Measurements from ENCODE around the gene IL25. TPM values are rescaled to one million over a fixed set of nuclear protein-coding genes. Genes with fewer than 3 reads are reported as not detected.

Gene IL25
- total and polyA plus RNA-seq, 8 donors = not detected

GRCh38 chr14:23392613-23393012, 20.0 kb downstream of the IL25 start:
- no peak for ATAC-seq
- DNase-seq = no peak
- Histone ChIP-seq H3K27ac (no peak overlapping the region), H3K36me3 (no peaks in the 10 kb centered on the region), H3K9me3 (no peaks in the 10 kb centered on the region), H3K4me3 (no peak overlapping the region), H3K4me1 (no peaks in the 10 kb centered on the region), H3K27me3 (peaks cover 0 to 9% of the 10 kb centered on the region in 2 donors)
- intact Hi-C loops (cut with DNase I) = no loop called here
- TF ChIP-seq CTCF (IDR thresholded peaks at IDR 0.05) = no peak

DNA sequence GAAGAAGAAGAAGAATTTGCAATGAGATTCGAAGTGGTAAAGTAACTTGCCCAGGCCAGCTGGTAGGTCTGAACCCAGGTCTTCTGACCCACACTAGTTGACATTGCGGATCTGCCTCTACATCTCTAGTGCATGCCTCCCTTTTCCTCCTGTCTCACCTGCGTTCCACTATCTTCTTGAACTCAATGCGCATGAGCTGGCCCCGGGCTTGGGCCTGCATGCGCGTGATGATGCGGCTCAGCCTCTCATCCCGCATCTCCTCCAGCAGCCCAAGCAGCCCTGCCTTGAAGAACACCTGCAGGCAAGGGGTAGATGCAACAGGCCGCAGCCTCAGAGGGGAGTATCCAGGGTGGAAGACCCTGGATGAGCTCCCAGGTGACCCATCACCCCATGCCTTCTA, 23.5 kb downstream of the IL25 start:
- Histone ChIP-seq H3K27me3 (no peaks in the 10 kb centered on the region), H3K4me1 (no peaks in the 10 kb centered on the region), H3K4me3 (no peak overlapping the region), H3K9me3 (no peaks in the 10 kb centered on the region), H3K36me3 (no peaks in the 10 kb centered on the region), H3K27ac (no peak overlapping the region)
- ATAC-seq = no peak
- TF ChIP-seq CTCF (IDR thresholded peaks at IDR 0.05) = no peak
- intact Hi-C loops (cut with DNase I) = no loop called here
- no peak for DNase-seq

DNA sequence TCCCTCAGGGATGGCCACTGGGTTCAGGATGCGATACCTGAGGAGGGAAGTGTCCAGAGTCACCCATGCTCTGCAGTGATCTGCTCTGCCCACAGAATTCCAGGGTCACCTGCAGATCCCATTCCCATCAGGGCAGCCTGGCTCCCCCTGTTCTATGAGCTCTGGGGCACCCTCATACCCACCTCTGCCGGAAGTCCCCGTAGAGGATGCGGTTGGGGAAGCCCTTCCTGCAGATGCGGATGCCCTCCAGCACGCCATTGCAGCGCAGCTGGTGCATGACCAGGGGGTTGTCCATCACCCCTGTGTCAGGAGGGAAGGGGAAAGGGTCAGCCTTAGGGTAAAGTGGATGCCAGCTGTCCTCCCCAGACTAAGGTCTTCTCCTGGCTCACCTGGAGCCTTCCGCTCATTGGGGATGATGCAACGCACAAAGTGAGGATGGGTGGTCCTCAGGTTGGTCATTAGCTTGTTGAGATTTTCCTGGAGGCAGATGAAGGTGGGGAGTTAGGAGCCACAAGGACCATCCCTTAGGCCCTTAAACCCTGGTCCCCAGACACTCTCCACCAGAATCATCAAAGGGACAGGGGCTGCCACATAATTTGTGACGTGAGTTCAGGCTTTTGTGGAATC, 24.3 kb downstream of the IL25 start:
- intact Hi-C loops (cut with DNase I) = no loop called here
- DNase-seq = no peak
- H3K36me3 ChIP-seq = no peaks in the 10 kb centered on the region
- H3K9me3 ChIP-seq = no peaks in the 10 kb centered on the region
- H3K4me3 ChIP-seq = no peak overlapping the region
- no peaks in the 10 kb centered on the region for H3K4me1 ChIP-seq
- no peak overlapping the region for H3K27ac ChIP-seq
- peaks cover 0 to 2% of the 10 kb centered on the region in 2 donors for H3K27me3 ChIP-seq
- no peak for ATAC-seq
- no peak for TF ChIP-seq CTCF (IDR thresholded peaks at IDR 0.05)

- DNase-seq = peak in 1 of 4 donors; percentile 49
- no peaks in the 10 kb centered on the region for H3K9me3 ChIP-seq
- peaks cover 0 to 14% of the 10 kb centered on the region in 2 donors for H3K27me3 ChIP-seq
- H3K36me3 ChIP-seq = no peaks in the 10 kb centered on the region
- no peak for TF ChIP-seq CTCF (IDR thresholded peaks at IDR 0.05)
- H3K4me1 ChIP-seq = no peaks in the 10 kb centered on the region
- no peak overlapping the region for H3K27ac ChIP-seq
- intact Hi-C loops (cut with DNase I) = no loop called here
- no peak overlapping the region for H3K4me3 ChIP-seq
- ATAC-seq = no peak
These were observed 25.7 kb downstream of the IL25 start for GRCh38 chr14:23398348-23398747.

- no peak overlapping the region for H3K27ac ChIP-seq
- TF ChIP-seq CTCF (IDR thresholded peaks at IDR 0.05) = no peak
- ATAC-seq (no peak), DNase-seq (no peak)
- H3K27me3 ChIP-seq = peaks cover 0 to 15% of the 10 kb centered on the region in 2 donors
- no peak overlapping the region for H3K4me3 ChIP-seq
- intact Hi-C loops (cut with DNase I) = no loop called here
- H3K4me1 ChIP-seq = no peaks in the 10 kb centered on the region
- no peaks in the 10 kb centered on the region for H3K9me3 ChIP-seq
- no peaks in the 10 kb centered on the region for H3K36me3 ChIP-seq
These were observed 26.5 kb downstream of the IL25 start for GRCh38 chr14:23399136-23399535.
